ENCODE data around the gene IDI2. TPM values are rescaled to one million over a fixed set of nuclear protein-coding genes. Genes with fewer than 3 reads are reported as not detected.
A peak's percentile ranks its signal among the peaks of the same experiment; 100 is the strongest.
"Not testable (repeated sequence)": the region's sequence is repeated elsewhere in the genome, so short reads cannot be mapped to it uniquely, and the experiment has no call there.

The IDI2 gene
- total RNA-seq, 1 experiment from 2014 or later: not detected

DNA sequence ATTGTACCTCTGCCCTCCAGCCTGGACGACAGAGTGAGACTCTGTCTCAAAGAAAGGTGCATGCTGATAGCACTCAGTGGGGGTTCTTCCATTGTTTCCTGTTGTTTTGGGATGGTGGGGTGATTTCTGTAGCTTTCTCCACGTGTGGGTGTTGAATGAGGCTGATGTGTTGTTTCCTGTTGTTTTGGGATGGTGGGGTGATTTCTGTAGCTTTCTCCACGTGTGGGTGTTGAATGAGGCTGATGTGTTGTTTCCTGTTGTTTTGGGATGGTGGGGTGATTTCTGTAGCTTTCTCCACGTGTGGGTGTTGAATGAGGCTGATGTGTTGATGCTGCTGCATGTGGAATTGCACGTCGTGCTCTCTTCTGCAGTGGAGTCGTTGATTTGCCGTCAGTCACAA, 15.7 kb downstream of the IDI2 start:
- not testable (repeated sequence) for DNase-seq (ENCODE audit: extremely low read depth, low read depth)

DNA sequence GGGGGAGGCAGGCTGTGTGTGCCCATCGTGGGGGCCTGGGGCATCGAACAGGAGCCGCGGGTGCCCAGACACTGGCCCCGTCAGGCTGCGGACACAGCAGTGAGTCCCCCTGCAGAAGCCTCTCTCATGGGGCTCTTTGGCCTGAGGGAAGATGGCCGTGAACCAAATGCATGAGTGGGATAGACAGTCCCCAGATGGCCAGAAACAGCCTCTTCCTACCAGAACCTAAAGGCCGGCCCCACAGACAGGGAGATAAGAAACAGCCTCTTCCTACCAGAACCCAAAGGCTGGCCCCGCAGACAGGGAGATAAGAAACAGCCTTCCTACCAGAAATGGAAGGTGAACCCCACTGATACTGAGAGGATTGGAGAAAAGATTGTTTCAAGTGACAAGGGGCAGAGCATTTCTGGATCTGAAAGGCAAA, 16.6 kb downstream of the IDI2 start:
- no peak for DNase-seq (ENCODE audit: extremely low read depth, low read depth)

DNA sequence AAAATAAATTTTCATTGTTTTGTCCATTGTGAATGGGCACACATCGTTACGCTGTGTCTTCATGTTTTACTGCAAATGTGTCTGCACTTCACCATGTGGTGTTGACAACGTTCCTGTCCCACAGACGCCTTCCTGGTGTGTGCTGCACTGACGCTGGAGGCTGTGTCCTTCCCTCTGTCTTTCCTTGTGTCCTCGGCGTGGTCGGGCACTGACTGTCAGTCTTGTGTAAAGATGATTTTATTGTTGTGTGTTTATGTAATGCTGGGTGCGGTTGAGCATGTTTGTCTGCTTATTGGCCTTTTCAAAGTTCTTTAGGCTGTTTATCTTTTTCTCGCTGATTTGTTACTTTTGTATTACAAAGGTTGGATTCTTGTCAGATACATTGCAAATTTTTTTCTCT, 18.1 kb downstream of the IDI2 start:
- DNase-seq (ENCODE audit: extremely low read depth, low read depth): no peak

DNA sequence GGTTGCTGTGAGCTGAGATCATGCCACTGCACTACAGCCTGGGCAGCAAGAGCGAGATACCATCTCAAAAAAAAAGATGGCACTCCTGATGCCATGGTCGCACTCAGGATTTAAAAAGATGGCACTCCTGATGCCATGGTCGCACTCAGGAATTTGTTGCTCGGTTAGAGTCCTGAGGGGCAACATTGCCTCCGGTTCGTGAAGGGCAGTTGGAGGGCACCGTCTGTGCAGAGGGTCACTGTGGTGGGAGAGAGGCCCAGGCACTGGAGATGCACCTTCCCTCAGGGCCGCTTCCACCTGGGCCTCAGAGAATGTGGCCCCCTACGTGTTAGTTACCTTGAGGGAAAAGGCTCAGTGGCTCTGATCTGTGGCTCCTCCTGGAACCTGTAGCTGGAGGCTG, 19.1 kb downstream of the IDI2 start:
- no peak for DNase-seq (ENCODE audit: extremely low read depth, low read depth)

DNA sequence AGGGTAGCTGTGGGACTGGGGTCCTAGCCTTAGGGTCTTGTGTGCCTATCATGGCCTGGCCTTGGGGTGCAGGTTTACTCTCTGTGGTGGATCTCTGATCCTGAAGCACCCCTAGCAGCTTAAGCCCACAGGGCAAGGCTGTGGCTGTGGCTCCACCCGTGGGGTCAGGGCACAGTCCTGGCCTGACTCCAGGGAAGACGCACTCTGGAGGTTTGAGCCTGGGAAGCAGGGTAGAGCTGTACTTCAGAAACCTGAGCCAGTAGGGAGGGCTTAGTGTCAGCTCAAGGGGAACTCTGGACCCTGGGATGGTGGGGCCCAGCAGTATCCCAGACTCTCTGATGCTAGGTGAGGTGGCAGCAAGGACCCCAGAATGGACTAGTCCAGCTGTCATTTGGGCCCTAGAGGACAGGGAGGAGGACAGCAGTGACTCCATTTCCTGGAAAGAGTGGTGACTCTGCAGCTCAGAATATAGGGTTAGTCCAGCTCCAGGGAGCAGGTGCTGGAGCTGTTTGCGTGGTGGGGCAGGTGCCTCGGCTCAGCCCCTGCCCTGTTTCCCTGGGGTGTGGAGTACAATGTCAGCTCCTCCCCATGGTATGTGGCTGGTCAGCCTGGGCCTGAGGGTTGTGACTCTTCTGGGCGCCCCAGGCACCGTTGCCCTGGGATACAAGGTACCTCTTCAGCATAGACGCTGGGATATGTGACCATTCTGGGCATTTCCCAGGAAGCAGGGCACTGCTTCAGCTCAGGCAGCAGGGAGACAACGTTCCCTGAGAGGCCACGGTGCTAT, 21.6 kb downstream of the IDI2 start:
- no peak for DNase-seq (ENCODE audit: extremely low read depth, low read depth)

DNA sequence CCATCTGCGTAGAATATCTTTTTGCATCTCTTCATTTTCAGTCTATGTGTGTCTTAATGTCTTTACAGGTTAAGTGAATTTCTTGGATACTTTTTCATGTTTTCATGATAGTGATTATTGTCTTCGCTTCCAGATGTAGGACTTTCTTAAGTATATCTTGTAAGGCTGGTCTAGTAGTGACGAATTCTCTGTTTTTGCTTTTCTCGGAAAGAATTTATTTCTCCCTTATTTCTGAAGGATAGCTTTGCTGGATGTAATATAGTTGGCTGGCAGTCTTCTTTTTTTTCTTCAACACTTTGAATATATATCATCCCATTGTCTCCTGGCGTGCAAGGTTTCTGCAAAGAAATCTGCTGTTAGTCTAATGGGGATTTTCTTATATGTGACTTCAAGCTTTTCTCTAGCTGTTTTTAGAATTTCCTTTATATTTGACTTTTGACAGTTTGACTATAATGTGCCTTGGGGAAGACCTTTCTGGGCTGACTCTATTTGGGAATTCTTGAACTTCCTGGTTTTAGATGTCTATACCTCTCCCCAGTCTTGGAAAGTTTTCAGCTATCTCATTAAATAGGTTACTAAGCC, 23.1 kb downstream of the IDI2 start:
- no peak for DNase-seq (ENCODE audit: extremely low read depth, low read depth)

DNA sequence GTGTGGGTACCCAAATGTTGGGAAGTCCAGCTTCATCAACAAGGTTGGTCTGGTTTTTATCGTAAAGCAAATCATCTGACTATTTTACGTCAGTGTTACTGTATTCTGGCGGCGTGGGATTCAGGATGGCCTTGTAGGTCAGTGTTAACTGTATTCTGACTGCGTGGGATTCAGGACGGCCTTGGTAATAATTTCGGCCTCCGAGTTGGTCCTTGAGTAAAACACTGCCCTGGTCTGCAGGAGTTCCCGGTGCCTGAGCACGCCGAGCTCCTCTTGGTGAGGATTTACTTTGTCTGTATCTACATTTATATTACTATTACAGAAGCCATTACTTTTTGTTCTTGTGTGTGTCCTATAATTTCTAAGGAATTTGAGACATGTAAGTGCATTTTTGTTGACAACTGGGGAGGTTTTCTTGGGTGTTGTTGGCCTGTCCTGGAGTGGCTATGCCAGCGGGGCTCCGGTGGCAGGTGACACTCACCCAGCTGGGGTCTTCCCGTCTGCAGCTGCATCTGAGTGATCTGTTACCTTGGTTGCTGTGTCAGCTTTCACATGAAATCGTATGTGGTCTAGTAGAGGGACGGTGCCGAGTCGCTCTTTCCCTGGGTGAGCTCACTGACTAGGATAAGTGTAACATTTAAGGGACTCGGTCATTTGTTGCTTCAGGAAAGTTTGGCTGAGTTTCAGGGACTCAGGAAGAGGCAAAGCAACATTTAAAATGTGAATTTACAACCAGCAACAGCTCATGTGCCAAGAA, 28.2 kb downstream of the IDI2 start:
- DNase-seq (ENCODE audit: extremely low read depth, low read depth): no peak

DNA sequence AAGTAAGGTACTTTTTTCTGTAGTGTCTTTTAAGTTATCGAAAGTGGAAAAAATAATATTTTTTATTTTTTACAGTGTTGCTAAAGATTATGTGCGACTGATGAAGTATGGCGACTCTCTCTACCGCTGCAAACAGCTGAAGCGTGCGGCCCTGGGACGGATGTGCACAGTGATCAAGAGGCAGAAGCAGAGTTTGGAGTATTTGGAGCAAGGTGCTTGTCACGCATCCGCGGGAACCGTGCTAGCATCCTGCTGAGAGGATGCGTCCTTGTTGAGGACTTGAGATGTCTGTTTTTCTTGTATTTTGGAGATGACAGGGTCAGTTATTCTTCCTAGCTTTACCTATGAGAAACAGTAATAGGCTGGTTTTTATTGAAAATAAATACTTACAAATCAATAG, 29.6 kb downstream of the IDI2 start:
- DNase-seq (ENCODE audit: extremely low read depth, low read depth): no peak

DNA sequence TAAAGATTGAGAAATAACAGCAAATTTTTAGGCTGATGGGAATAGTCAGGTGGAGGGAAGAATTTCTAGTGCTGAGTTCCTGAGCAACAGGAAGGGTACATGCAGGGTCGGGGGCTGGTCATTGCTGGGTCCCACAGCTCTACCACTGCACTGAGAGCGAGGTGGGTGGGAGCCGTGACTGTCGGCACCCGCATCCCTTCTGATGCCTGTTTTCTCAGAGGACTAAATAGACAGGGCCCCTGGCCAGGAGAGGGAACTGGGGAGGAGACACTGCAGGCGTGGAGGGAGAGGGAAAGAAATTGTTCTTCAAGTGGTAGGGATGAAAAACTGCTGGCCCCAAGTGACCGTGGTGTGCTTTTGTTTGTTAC, 30.1 kb downstream of the IDI2 start:
- DNase-seq (ENCODE audit: extremely low read depth, low read depth): no peak

DNA sequence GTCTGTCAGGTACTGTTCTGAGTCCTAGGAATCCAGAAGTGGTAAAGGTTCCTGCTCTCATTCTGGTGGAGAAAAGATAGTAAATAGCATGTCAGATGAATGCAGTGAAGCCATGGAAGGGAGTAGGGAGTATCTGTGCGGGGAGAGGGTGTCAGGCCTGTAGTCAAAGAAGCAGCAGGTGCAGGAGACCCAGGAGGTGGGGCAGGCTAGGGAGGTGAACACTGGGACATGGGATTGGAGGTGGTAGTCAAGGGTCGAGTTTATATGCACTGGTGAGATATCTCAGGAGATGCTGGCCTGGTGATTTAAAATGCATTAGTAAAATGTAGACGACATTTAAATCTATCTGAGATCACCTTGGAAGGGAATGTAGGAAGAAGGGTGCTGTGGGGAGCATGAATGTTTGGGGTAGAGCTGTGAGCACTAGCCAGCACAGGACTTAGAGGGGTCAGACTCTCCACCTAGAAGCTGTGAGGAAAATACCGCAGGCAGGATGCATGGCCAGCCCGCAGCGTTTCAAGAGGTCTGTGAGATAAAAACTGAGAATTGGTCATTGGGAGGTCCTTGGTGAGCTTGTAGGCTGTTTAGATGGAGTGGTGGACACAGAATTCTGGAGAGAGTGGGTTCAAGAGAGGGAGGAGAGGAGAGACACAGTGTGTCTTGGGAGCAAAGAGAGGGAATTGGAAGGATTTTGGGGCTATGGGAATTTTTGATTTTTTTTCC, 30.7 kb downstream of the IDI2 start:
- DNase-seq (ENCODE audit: extremely low read depth, low read depth): no peak

DNA sequence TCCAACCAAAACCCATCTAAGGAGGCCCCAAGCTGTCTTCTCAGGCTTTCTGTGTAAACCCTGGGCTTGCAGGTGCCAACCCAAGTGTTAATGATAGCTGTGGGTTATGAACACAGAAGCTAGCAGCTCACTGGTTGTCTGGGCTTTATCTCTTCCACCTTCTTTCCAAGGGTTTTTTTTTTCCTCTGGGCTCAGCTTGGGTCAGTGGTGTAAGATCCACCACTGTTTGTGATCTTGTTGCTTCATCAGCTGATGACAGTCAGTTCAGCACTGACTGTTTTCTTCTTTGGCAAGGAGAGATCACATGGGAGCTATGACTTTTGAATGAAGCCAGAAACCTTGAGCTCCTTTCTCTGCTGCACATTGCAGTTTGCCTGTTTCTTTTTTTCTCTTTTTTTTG, 32.8 kb downstream of the IDI2 start:
- no peak for DNase-seq (ENCODE audit: extremely low read depth, low read depth)

DNA sequence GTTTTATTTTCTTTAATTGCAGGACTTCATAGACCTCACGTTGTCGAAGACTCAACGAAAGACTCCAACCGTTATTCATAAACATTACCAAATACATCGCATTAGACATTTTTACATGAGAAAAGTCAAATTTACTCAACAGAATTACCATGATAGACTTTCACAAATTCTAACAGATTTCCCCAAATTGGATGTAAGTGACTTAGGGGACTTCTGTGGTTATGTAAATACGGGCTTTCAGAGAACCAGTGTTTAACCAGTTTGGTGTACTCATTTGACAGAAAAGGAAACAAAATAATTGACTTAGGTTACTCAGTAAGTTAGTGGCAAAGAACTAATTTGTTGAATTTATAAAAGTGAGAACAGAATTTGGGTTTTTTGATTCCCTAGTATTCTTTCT, 33.2 kb downstream of the IDI2 start:
- no peak for DNase-seq (ENCODE audit: extremely low read depth, low read depth)

DNA sequence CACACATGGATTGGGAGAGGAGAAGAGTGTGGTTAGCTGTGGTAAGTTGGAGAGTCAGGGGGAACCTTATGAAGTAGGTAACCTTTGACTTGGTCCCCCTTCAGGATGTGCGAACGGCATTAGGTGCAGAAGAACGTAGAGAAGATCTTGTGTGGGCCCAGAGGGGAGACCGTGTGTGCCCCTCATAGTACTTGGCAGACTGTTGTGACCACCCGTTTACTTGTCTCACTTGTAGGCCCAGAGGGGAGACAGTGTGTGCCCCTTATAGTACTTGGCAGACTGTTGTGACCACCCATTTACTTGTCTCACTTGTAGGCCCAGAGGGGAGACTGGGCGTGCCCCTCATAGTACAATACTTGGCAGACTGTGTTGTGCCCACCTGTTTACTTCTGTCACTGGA, 34.9 kb downstream of the IDI2 start:
- no peak for DNase-seq (ENCODE audit: extremely low read depth, low read depth)

DNA sequence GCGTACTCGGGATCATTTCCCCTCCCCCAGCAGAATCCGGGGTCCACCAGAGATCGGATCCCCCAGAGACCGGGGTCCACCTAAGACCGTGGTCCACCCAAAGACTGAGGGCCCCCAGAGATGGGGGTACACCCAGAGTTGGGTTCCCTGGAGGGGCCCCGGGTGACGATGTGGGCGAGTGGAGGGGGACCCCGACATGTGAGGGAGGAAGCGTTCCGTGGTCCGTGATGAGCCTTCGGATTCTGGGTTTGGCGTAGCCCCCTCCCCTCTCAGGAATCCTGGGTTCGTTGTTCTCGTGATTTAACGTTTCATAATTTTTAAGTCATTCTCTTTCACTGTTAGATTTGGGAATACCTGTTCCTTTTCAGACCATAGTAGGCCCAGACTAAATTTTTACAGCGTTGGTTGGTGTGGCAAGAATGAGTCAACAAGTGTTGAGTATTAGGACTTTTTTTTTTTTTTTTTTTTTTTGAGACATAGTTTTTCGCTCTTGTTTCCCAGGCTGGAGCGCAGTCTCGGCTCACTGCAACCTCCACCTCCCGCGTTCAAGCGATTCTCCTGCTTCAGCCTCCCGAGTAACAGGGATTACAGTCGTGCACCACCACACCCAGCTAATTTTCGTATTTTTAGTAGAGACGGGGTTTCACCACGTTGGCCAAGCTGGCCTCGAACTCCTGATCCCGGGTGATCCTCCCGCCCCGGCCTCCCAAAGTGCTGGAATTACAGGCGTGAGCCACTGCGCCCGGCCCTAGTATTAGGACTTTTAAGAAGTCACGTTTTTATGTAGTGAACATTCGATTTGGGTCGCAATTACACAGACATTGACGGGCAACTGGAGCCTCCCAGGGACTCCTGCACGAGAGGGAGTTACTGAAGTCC, 36.8 kb downstream of the IDI2 start:
- DNase-seq (ENCODE audit: extremely low read depth, low read depth): no peak

DNA sequence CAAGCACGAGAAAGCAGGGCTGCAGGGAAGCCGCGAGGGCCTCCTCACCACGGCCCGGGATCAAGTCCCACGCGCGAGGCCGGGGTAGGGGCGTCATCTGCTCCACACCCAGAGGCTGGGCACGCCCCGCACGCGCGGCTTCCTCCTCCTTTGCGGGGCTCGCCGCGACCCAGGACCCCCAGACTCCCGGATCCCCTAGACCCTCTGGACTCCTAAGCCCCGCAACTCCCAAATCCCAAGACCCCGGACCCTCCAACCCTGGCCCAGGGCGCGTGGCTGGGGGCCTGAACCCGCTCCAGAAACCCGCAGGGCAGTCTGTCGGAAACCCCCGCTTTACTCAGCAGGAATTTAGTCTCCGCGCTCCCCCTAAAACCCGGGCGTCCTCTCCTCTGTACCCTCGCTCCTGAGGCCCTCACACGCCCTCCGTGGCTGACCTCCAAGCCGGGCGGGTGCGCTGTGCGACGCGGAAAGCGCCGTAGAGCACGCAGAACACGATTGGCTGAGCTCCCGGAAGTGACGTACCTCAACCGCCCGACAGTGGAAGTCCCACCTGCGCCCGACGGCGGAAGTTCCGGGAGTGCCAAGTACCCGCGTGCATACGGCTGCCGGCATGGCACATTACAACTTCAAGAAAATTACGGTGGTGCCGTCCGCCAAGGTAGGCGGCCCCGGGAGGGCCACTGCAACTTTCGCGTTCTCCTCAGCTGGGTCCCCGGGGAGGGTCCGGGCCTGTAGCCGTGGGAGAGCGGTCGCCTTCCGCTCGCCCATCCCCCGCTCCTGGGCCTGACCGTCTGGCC, 37.6 kb downstream of the IDI2 start, which contains the start of gene GTPBP4:
Gene GTPBP4 (plus strand): TSS at position 565 of the 797 bp plus-strand sequence. CDS start 46 bp downstream, at position 611.
- DNase-seq (ENCODE audit: extremely low read depth, low read depth): peak; percentile 90

DNA sequence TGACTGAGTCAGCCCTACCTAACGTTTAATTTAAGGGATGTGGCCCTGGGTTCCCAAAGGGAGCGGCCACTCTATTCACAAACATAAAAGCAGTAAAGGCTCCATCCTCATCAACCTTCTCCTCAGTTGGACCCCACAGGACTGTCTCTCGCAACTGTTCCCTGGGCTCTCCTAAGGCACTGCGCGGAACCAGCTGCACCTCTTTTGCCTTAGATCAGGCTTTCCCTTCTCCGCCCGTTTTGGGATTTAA, 38.1 kb downstream of the IDI2 start:
- no peak for DNase-seq (ENCODE audit: extremely low read depth, low read depth)

DNA sequence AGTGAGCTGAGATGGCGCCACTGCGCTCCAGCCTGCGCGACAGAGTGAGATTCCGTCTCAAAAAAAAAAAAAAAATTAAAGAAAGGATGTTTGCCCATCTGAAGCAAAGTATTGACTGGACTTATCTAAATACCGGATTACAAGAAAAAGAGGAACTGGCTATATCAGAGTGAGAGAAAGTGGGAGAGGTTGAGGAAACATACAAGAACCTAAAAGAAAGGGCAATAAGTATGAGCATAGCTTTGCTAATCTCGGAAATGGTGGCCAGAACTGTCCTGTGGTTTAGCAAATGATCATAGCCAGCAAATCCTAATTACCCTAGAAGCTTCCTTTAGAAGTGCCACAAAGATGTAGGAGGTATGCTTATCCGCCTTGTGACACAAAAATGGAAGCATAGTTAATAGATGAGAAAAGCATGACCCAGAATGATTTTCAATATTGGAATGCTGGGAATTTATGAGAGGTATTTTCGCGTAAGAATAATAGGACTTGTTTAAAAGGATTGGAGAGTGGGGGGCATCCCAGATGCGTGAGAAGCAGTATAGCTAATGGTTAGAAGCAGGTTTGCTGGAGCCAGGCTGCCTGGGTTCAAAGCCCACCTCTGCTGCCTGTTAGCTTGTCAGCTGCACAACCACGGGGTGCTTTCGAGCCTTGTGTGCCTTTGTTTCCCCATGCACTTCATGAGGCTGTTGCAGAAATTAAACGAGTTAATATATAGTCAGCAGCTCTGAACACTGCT, 38.6 kb downstream of the IDI2 start:
- DNase-seq (ENCODE audit: extremely low read depth, low read depth): no peak

DNA sequence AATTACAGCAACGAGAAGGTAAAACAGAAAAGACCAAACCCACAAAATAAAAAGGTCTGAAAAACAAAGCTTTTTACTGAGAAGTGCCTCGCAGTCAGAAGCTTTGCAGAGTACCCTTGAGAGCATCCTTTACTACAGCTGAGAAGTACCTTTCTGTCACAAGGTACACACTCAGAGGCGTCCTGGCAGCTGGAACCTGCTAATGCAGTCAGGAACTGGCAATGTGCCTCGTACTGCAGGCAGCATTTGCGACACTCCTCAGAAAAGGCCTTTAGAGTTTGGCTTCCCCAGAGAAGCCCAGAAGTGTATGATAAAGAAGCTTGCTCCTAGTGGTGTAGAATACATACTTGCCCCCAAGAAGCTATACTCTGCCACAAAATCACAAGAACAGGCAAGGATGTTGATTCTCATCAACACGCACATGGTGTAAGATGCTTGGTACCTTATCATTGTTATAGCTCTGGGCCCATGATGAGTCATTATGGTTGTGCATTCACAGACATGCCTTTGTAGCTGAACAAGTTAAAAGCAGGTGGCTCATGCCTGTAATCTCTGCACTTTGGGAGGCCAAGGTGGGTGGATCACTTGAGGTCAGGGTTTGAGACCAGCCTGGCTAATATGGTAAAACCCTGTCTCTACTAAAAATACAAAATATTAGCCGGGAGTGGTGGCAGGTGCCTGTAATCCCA, 39.4 kb downstream of the IDI2 start:
- DNase-seq (ENCODE audit: extremely low read depth, low read depth): no peak
